DND-41 (cell line): Measurements from ENCODE around the gene ERI2.

Source experiments
- ATAC-seq: fragments of 200-7000 bp; cut with Tn5 transposase; 3 replicates; pipeline ENCODE4 v1.9.1; 2021; ENCODE audit warnings: low read depth; ENCODE audit not compliant: insufficient read depth
- DNase-seq: peaks from one replicate; pipeline ENCODE4 v3.0.0-alpha.2; 2020
- H2AFZ ChIP-seq: 2 replicates; pipeline ENCODE4 v1.6.0; 2012; ENCODE audit warnings: low read depth, low read length
- H3K27ac ChIP-seq: 2 replicates; pipeline ENCODE4 v1.5.1; 2012; ENCODE audit warnings: low read length, inconsistent platforms
- H3K27me3 ChIP-seq: fragments of 200-600 bp; sonication (generic); 2 replicates; pipeline ENCODE4 v1.6.0; 2012; ENCODE audit warnings: low read length, mild to moderate bottlenecking, inconsistent platforms; ENCODE audit not compliant: insufficient read depth, poor library complexity
- H3K36me3 ChIP-seq: 2 replicates; pipeline ENCODE4 v1.5.1; 2012; ENCODE audit warnings: low read length, inconsistent platforms; ENCODE audit not compliant: insufficient read depth
- H3K4me1 ChIP-seq: 2 replicates; pipeline ENCODE4 v1.5.1; 2012; ENCODE audit warnings: mild to moderate bottlenecking, low read length; ENCODE audit not compliant: insufficient read depth
- H3K4me2 ChIP-seq: 2 replicates; pipeline ENCODE4 v1.6.0; 2012; ENCODE audit warnings: mild to moderate bottlenecking, moderate library complexity, low read length, inconsistent platforms; ENCODE audit not compliant: insufficient read depth
- H3K4me3 ChIP-seq, 2 experiments: fragments of 200-600 bp in 1 of 2; shearing (Covaris generic) in 1 of 2; 2 replicates each; pipeline ENCODE4 v1.5.1; 2012 to 2016; ENCODE audit warnings: inconsistent platforms in 2 of 2, low read length in 2 of 2, mild to moderate bottlenecking in 2 of 2, low read depth in 1 of 2, moderate library complexity in 1 of 2
- H3K79me2 ChIP-seq: 2 replicates; pipeline ENCODE4 v1.6.0; 2012; ENCODE audit warnings: low read length, inconsistent platforms; ENCODE audit not compliant: insufficient read depth
- H3K9ac ChIP-seq: 2 replicates; pipeline ENCODE4 v1.6.0; 2012; ENCODE audit warnings: low read depth, mild to moderate bottlenecking, inconsistent platforms, low read length, moderate library complexity
- H3K9me3 ChIP-seq: 2 replicates; pipeline ENCODE4 v1.5.1; 2012; ENCODE audit warnings: low read length, moderate library complexity, mild to moderate bottlenecking, inconsistent platforms; ENCODE audit not compliant: insufficient read depth, severe bottlenecking
- H4K20me1 ChIP-seq: 2 replicates; pipeline ENCODE4 v1.6.0; 2012; ENCODE audit warnings: low read length; ENCODE audit not compliant: insufficient read depth
- CTCF ChIP-seq: IDR thresholded peaks from 2 replicates; pipeline ENCODE4 v1.5.1; 2012; ENCODE audit warnings: borderline replicate concordance, low read length, moderate library complexity, mild to moderate bottlenecking; ENCODE audit not compliant: poor library complexity, severe bottlenecking; ENCODE audit errors: extremely low read depth
- EZH2 ChIP-seq: IDR thresholded peaks from 3 replicates; pipeline ENCODE4 v1.6.1; 2012; ENCODE audit warnings: borderline replicate concordance, low read depth, mild to moderate bottlenecking, moderate library complexity, low read length, inconsistent platforms; ENCODE audit not compliant: severe bottlenecking

Gene ERI2

GRCh38 chr16:20806168-20807050 lies at the start of gene ERI2, which contains the start of gene REXO5:
ERI2 (minus strand) TSS chr16:20806472; CDS start chr16:20806430, 42 bp downstream.
REXO5 (plus strand) TSS chr16:20806527; CDS start chr16:20806954, 427 bp downstream.
- DNase-seq (peak; percentile 89), ATAC-seq (peak; percentile 90)
- Histone ChIP-seq H3K4me2 (peak within 1 kb of the TSS; percentile 71), H3K79me2 (peaks cover 21% of the 10 kb centered on the region), H3K9ac (peak within 1 kb of the TSS; percentile 97), H4K20me1 (no peaks in the 10 kb centered on the region), H3K4me3 (peak within 1 kb of the TSS; percentile 56 to 71), H3K4me1 (peaks cover 29% of the 10 kb centered on the region), H3K36me3 (no peaks in the 10 kb centered on the region; the same call in 1 of the 2 replicates), H3K27ac (peak within 1 kb of the TSS; percentile 98), H3K27me3 (peaks cover 10% of the 10 kb centered on the region), H2AFZ (peak within 1 kb of the TSS; percentile 82), H3K9me3 (no peaks in the 10 kb centered on the region)
- TF ChIP-seq EZH2 (no peak), CTCF (peak; percentile 52)

GRCh38 chr16:20854963-20855362 lies 48.7 kb upstream of the ERI2 start:
- Histone ChIP-seq H3K4me1 (no peaks in the 10 kb centered on the region), H3K4me3 (no peak overlapping the region), H3K27me3 (no peaks in the 10 kb centered on the region), H3K4me2 (no peak overlapping the region), H3K9me3 (no peaks in the 10 kb centered on the region), H4K20me1 (0 out of 2 replicates have a peak, but pooled peaks cover 7% of the 10 kb centered on the region), H3K36me3 (peaks cover 5% of the 10 kb centered on the region; the same call in 1 of the 2 replicates), H3K9ac (no peak overlapping the region), H2AFZ (no peak overlapping the region), H3K79me2 (no peaks in the 10 kb centered on the region), H3K27ac (no peak overlapping the region)
- no peak for ATAC-seq
- TF ChIP-seq CTCF (no peak), EZH2 (no peak)
- no peak for DNase-seq

- Histone ChIP-seq H2AFZ (no peak overlapping the region), H3K36me3 (no peaks in the 10 kb centered on the region), H3K79me2 (no peaks in the 10 kb centered on the region), H3K9me3 (no peaks in the 10 kb centered on the region), H3K27me3 (no peaks in the 10 kb centered on the region), H3K9ac (no peak overlapping the region), H3K27ac (no peak overlapping the region), H4K20me1 (0 out of 2 replicates have a peak, but pooled peaks cover 7% of the 10 kb centered on the region), H3K4me1 (no peaks in the 10 kb centered on the region), H3K4me2 (no peak overlapping the region), H3K4me3 (no peak overlapping the region)
- ATAC-seq (no peak), DNase-seq (no peak)
- TF ChIP-seq EZH2 = no peak
- no peak for TF ChIP-seq CTCF
These were observed 47.8 kb upstream of the ERI2 start for GRCh38 chr16:20853981-20854620.
